Posterior vena cava (tissue), 2 donors: ENCODE measurements around the gene CLIP3. TPM values are rescaled to one million over a fixed set of nuclear protein-coding genes. Genes with fewer than 3 reads are reported as not detected.
"Not testable (repeated sequence)": the region's sequence is repeated elsewhere in the genome, so short reads cannot be mapped to it uniquely, and the experiment has no call there.

Experiments used
- DNase-seq: peaks from one replicate; pipeline ENCODE4 v3.0.0-alpha.2; 2020; ENCODE audit warnings: low spot score
- intact Hi-C, 2 donors: fragments of 100-400 bp; cut with DNase I; formaldehyde crosslinking; loops; one replicate each; pipeline versions ENCODE4 v1.14.1 to v1.14.2; 2022 to 2023
- total RNA-seq, 2 donors: library from RNA; stranded (reverse); fragmentation: NEBNext Ultra II Directional; extraction: Animal tissue kit (Norgen Biotek cat#: 25700); gene quantifications; one replicate each; pipeline ENCODE4 v1.2.1, GENCODE V29; 2021
- donor health status: DM: yes; HTN: yes; CAD: no.
- donor health status: DM: yes; HTN: yes; CAD: no.

CLIP3 gene
- total RNA-seq, 2 donors from 2014 or later = 30.4 to 32.0 TPM

GRCh38 chr19:35987571-35987896 lies 45.1 kb downstream of the CLIP3 start:
- DNase-seq = no peak
- intact Hi-C loops = no loop called here

- DNase-seq = no peak
- intact Hi-C loops = no loop called here
These were observed 45.8 kb downstream of the CLIP3 start for GRCh38 chr19:35986664-35987570.

GRCh38 chr19:35986111-35986510 lies 46.6 kb downstream of the CLIP3 start:
- no peak for DNase-seq
- intact Hi-C loops = no loop called here

GRCh38 chr19:35983177-35983576 lies 49.5 kb downstream of the CLIP3 start:
- intact Hi-C loops = no loop called here
- DNase-seq = no peak

- DNase-seq, intact Hi-C loops: not testable (repeated sequence)
These were observed 51.7 kb downstream of the CLIP3 start for GRCh38 chr19:35980997-35981396.

- intact Hi-C loops = no loop called here
- no peak for DNase-seq
These were observed 53.8 kb downstream of the CLIP3 start for GRCh38 chr19:35978832-35979365.

- no peak for DNase-seq
- intact Hi-C loops = no loop called here
These were observed 54.4 kb downstream of the CLIP3 start for GRCh38 chr19:35978271-35978670.

GRCh38 chr19:35977446-35978222 lies 55.0 kb downstream of the CLIP3 start:
- intact Hi-C loops = no loop called here
- no peak for DNase-seq

GRCh38 chr19:35975608-35976214 lies 57.0 kb downstream of the CLIP3 start:
- no peak for DNase-seq

GRCh38 chr19:35973487-35973886 lies 59.2 kb downstream of the CLIP3 start:
- no peak for DNase-seq
- intact Hi-C loops = no loop called here

More at GRCh38 chr19:35975608-35976214, 57.0 kb downstream of the CLIP3 start:
- intact Hi-C loops = no loop called here

- no peak for DNase-seq
- intact Hi-C loops = no loop called here
These were observed 65.9 kb downstream of the CLIP3 start for GRCh38 chr19:35966771-35967170.

Other genes with a start within 250 kb of the CLIP3 start
- not detected for gene PRODH2, start 220.0 kb downstream of the CLIP3 start, total RNA-seq
- not detected for gene NPHS1, start 180.4 kb downstream of the CLIP3 start, total RNA-seq
- not detected for gene KIRREL2, start 176.0 kb downstream of the CLIP3 start, total RNA-seq
- 1 to 10 TPM; 3.9 to 7.3 TPM for gene APLP1, start 164.3 kb downstream of the CLIP3 start, total RNA-seq
- 10 to 100 TPM in 1 of 2 donors, 1 to 10 TPM in 1; 7.9 to 10.3 TPM for gene NFKBID, start 132.3 kb downstream of the CLIP3 start, total RNA-seq
- 10 to 100 TPM; 12.4 to 13.4 TPM for gene HCST, start 130.3 kb downstream of the CLIP3 start, total RNA-seq
- gene TYROBP, start 124.6 kb downstream of the CLIP3 start, total RNA-seq = 10 to 100 TPM; 58.8 to 96.5 TPM
- gene LRFN3, start 96.5 kb downstream of the CLIP3 start, total RNA-seq = 10 to 100 TPM; 13.3 to 14.2 TPM
- gene SDHAF1, start 37.7 kb downstream of the CLIP3 start, total RNA-seq = 10 to 100 TPM; 11.2 to 13.3 TPM
- gene SYNE4, start 24.1 kb downstream of the CLIP3 start, total RNA-seq = under 1 TPM; 0.24 to 0.93 TPM
- 10 to 100 TPM; 10.8 to 14.4 TPM for gene ALKBH6, start 18.7 kb downstream of the CLIP3 start, total RNA-seq
- 1 to 10 TPM; 2.9 to 3.7 TPM for gene THAP8, start 21.4 kb upstream of the CLIP3 start, total RNA-seq
- gene WDR62, start 22.0 kb upstream of the CLIP3 start, total RNA-seq = under 1 TPM; 0.37 to 0.71 TPM
- gene OVOL3, start 78.3 kb upstream of the CLIP3 start, total RNA-seq = not detected
- gene POLR2I, start 82.0 kb upstream of the CLIP3 start, total RNA-seq = 10 to 100 TPM; 43.9 to 47.6 TPM
- gene TBCB, start 82.6 kb upstream of the CLIP3 start, total RNA-seq = 100 to 1,000 TPM; 133 to 141 TPM
- gene CAPNS1, start 107.2 kb upstream of the CLIP3 start, total RNA-seq = 100 to 1,000 TPM; 586 to 597 TPM
- gene COX7A1, start 119.6 kb upstream of the CLIP3 start, total RNA-seq = 100 to 1,000 TPM; 232 to 242 TPM
- 1 to 10 TPM; 5.2 to 5.3 TPM for gene ZNF565, start 181.8 kb upstream of the CLIP3 start, total RNA-seq
- 10 to 100 TPM; 40.2 to 41.7 TPM for gene ZNF146, start 182.2 kb upstream of the CLIP3 start, total RNA-seq